ENCODE results near the gene FAM163B. TPM values are rescaled to one million over a fixed set of nuclear protein-coding genes. Genes with fewer than 3 reads are reported as not detected.

The FAM163B gene
- total RNA-seq, 1 donor from 2014 or later: not detected

DNA sequence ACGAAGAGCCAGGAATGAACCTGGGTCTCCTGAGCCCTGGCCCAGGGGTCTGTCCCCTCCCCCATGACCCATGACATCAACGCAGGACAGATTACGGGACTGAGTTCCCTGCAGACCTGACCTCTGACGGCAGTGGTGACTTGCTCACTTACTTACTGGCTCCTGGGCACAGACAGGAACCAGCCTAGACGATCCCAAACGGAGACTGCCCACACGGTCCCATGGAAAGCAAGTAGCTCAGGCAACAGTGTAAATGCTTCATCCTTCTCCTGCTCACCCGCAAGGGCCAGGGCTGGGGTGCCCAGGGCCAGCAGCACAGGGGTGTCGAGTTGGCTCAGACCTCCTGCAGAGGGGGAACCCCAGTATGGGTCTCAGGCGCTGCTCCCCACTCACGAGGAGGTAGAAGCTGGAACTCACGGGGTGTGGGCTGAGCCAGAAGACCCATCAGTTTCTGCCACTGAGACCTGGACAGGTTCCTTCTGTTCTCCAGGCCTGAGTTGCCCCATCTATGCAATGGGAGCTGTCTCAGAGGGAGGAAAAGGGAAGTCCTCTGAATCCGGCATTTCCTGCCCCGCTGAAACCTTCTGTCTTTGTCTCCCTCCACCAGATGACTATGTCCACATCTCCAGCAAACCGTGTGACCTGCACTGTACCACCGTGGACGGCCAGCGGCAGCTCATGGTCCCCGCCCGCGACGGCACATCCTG, 69.0 kb downstream of the FAM163B start:
- no peak for DNase-seq (ENCODE audit: low spot score in 2 of 2)
- Histone ChIP-seq H3K9me3 (no peaks in the 10 kb centered on the region), H3K4me3 (peak overlapping the region in 1 of 2 donors; percentile 53), H3K27me3 (no peaks in the 10 kb centered on the region), H3K4me1 (peaks cover 0 to under 1% of the 10 kb centered on the region in 2 donors), H3K27ac (no peak overlapping the region), H3K36me3 (no peaks in the 10 kb centered on the region)
- TF ChIP-seq, protein P1, sequence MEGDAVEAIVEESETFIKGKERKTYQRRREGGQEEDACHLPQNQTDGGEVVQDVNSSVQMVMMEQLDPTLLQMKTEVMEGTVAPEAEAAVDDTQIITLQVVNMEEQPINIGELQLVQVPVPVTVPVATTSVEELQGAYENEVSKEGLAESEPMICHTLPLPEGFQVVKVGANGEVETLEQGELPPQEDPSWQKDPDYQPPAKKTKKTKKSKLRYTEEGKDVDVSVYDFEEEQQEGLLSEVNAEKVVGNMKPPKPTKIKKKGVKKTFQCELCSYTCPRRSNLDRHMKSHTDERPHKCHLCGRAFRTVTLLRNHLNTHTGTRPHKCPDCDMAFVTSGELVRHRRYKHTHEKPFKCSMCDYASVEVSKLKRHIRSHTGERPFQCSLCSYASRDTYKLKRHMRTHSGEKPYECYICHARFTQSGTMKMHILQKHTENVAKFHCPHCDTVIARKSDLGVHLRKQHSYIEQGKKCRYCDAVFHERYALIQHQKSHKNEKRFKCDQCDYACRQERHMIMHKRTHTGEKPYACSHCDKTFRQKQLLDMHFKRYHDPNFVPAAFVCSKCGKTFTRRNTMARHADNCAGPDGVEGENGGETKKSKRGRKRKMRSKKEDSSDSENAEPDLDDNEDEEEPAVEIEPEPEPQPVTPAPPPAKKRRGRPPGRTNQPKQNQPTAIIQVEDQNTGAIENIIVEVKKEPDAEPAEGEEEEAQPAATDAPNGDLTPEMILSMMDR (IDR thresholded peaks at IDR 0.05): no peak
- intact Hi-C loops (cut with DNase I): no loop called here

- H3K9me3 ChIP-seq: no peaks in the 10 kb centered on the region
- TF ChIP-seq, protein P1 (IDR thresholded peaks at IDR 0.05): no peak
- no peaks in the 10 kb centered on the region for H3K36me3 ChIP-seq
- no peaks in the 10 kb centered on the region for H3K27me3 ChIP-seq
- H3K4me1 ChIP-seq: peaks cover 8% of the 10 kb centered on the region in 2 donors
- intact Hi-C loops (cut with DNase I): no loop called here
- H3K4me3 ChIP-seq: peak overlapping the region; percentile 30 to 53
- DNase-seq (ENCODE audit: low spot score in 2 of 2): no peak
- H3K27ac ChIP-seq: no peak overlapping the region
Measured at GRCh38 chr9:133538851-133539833, 70.0 kb downstream of the FAM163B start.

- Histone ChIP-seq H3K4me1 (peaks cover 9 to 11% of the 10 kb centered on the region in 2 donors), H3K36me3 (no peaks in the 10 kb centered on the region), H3K27me3 (no peaks in the 10 kb centered on the region), H3K4me3 (no peak overlapping the region), H3K27ac (no peak overlapping the region), H3K9me3 (no peaks in the 10 kb centered on the region)
- DNase-seq (ENCODE audit: low spot score in 2 of 2): no peak
- intact Hi-C loops (cut with DNase I): no loop called here
- TF ChIP-seq, protein P1 (IDR thresholded peaks at IDR 0.05): no peak
Measured at GRCh38 chr9:133538176-133538575, 71.0 kb downstream of the FAM163B start.

DNA sequence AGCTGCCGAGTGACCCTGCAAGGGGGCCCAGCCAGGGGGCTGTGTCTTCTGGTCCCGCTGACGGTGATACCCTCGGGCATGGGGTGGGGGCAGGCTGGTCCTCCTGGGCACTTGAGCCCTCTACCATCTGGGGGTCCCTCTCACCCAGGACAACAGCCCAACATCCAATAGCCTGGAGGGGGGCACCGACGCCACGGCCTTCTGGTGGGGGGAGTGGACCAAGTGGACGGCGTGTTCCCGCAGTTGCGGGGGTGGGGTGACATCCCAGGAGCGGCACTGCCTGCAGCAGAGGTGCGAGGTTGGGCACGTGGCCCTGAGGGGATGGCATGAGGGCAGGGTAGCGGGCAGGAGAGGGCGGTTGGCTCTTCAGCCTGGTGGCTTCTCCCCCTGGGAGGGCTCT, 71.9 kb downstream of the FAM163B start:
- intact Hi-C loops (cut with DNase I): no loop called here
- H3K4me1 ChIP-seq: peaks cover 9 to 11% of the 10 kb centered on the region in 2 donors
- no peaks in the 10 kb centered on the region for H3K27me3 ChIP-seq
- no peaks in the 10 kb centered on the region for H3K36me3 ChIP-seq
- DNase-seq (ENCODE audit: low spot score in 2 of 2): no peak
- no peaks in the 10 kb centered on the region for H3K9me3 ChIP-seq
- no peak overlapping the region for H3K27ac ChIP-seq
- H3K4me3 ChIP-seq: no peak overlapping the region
- TF ChIP-seq, protein P1 (IDR thresholded peaks at IDR 0.05): no peak

- no peaks in the 10 kb centered on the region for H3K9me3 ChIP-seq
- H3K36me3 ChIP-seq: no peaks in the 10 kb centered on the region
- intact Hi-C loops (cut with DNase I): no loop called here
- no peak for DNase-seq (ENCODE audit: low spot score in 2 of 2)
- H3K4me3 ChIP-seq: no peak overlapping the region
- TF ChIP-seq, protein P1 (IDR thresholded peaks at IDR 0.05): no peak
- no peaks in the 10 kb centered on the region for H3K27me3 ChIP-seq
- peaks cover 9 to 11% of the 10 kb centered on the region in 2 donors for H3K4me1 ChIP-seq
- H3K27ac ChIP-seq: no peak overlapping the region
Measured at GRCh38 chr9:133536536-133536935, 72.7 kb downstream of the FAM163B start.
